Activated naive CD4-positive, alpha-beta T cell treated with anti-CD3 and anti-CD28 coated beads, Interleukin-2, amount 50 U/mL, for 16 hours (primary cell): ENCODE measurements around the gene ITPK1.

Experiments used
- DNase-seq: peaks from one replicate; pipeline ENCODE4 v3.0.0-alpha.2; 2020

The ITPK1 gene

DNA sequence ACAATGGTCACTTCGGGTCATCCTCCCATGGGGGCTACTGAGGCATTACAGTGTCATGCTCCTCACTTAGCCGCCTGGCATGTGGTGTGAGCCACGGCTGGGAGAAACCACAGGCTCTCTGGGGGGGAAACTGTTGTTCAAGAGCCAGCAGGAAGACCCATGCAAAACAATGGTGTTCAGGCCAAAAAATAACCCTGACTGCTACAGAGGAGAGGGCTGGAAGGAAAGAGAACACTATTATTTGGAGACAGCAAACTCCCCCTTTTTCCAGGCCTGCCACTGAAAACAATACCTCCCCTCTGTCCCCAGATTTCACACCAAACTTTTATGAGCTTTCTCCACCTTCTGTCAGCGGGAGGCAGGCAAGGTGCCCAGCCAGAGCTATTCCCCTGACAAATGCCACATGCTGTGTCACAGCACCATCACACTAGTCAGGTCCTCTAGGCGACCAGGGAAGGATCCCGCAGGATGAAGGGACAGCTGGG is 109.1 kb downstream of the ITPK1 start:
- no peak for DNase-seq

DNA sequence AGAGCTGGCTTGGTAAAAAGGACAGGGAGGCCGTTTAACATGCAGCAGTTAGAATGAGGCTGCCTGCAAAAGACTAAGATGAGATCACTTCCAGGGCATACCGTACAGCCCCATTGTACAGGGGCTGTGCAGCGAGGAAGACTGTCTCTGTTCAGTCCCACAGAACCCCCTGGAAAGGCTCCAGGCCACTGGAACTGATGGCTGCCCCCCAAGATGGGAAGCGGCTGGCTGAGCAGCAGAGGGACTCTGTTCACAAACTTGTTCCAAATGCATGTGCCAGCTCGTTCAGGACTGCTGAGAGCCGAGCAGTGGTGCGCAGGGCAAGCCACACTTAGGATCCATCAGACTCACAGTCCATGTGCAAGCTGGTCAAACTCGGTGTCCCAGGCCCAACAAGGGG is 109.9 kb downstream of the ITPK1 start:
- no peak for DNase-seq

GRCh38 chr14:93005135-93005813 is 110.5 kb downstream of the ITPK1 start:
- no peak for DNase-seq

DNA sequence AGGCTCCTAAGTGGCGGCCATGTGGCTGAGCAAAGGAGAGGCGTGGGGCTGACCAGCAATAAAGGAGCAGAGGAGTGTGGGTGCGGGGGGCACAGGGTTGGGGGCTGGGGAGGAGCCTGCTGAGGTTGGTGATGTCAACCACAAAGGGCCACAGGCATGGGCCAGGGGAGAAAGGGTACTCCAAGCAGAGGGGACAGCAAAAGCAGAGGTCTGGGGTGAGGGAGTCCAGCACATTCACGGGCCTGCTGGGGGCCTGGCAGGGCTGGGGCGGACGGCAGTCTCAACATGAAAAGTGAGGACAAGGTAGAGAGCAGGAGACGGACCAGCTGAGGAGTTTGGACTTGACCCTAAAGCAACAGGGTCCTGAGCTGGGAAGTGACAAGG is 111.0 kb downstream of the ITPK1 start:
- DNase-seq, result no peak

DNA sequence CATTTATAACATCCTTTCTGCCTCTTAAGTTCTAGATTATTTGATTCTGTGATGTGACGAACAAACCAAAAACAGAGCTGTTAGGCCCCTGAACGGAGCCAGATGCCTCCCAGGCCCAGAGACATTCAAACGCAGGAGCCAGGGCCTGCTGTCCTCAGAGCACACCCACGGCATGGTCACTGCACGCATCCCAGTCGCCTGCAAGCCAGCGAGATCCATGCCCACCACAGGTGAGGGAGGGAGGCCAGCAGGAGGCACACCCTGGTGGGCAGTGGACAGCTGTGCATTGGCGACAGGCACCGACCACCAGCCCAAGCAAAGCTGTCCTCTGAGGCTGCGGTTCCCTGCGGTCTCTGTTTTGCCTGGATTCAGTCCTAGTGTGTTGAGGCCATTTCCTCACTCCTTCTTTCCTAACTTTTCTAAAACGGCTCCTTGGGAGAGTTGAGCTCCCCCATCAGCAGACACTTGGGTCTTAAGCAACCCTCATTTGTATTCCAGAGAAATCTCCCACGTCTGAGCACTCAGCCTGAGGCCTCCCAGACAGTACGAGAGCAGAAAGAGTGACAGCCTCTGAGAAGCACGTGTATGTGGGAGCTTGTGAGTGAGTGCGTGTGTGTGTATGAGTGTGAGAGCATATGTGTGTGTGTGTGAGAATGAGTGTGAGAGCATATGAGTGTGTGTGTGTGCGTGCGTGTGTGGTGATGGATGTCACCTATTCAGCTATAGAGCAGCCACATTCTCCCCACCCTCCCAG is 111.6 kb downstream of the ITPK1 start:
- no peak for DNase-seq

DNA sequence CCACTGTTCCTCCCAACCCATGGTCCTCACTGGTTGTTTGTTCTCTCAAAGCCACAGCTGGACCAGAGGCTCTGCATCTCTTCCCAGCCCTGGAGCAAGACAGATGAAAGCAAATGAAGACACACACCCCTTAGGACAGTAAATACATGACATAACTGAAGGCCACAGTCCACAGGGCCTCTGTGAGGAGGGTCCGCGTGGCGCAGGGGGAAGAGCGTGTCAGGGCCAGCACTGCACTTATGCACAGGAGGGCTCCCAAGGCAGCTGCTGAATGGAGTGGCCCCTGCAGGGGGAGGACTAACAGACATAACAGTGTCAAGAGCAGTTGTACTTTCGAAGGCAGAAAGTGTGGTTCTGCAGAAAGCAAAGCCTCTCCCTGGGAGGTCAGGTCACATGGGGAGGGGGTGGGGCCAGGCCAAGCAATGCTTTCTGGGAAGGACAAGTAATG is 112.8 kb downstream of the ITPK1 start:
- no peak for DNase-seq

DNA sequence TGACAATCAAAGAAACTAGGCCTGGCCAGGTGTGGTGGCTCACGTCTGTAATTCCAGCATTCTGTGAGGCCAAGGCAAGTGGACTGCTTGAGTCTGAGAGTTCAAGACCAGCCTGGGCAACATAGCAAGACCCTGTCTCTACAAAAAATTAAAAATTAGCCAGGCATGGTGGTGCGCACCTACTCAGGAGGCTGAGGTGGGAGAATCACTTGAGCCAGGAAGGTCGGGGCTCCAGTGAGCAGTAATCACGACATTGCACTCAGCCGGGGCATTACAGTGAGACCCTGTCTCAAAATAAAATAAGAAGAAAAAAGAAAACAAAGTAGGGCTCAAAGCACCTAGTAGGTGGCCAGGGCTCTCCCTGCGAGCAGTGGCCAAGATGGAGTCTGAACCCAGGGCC is 113.7 kb downstream of the ITPK1 start:
- no peak for DNase-seq

DNA sequence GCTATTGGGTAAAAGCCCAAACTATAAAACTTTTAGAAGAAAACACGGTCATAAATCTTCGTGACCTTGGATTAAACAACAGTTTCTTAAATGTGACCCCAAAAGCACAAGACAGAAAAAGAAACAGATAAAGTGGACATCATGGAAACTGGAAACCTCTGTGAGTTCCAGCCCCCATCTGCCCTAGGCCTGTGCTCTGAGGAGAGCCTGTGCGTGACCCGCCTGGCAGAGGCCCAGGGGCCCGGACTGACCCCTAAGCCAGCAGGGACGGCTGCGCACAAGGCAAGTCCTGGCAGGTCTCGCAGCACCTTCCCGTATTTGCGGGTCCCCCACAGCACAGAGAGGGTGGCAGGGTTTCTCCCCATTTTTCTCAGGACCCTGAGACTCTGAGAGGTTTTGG is 116.8 kb downstream of the ITPK1 start:
- no peak for DNase-seq

DNA sequence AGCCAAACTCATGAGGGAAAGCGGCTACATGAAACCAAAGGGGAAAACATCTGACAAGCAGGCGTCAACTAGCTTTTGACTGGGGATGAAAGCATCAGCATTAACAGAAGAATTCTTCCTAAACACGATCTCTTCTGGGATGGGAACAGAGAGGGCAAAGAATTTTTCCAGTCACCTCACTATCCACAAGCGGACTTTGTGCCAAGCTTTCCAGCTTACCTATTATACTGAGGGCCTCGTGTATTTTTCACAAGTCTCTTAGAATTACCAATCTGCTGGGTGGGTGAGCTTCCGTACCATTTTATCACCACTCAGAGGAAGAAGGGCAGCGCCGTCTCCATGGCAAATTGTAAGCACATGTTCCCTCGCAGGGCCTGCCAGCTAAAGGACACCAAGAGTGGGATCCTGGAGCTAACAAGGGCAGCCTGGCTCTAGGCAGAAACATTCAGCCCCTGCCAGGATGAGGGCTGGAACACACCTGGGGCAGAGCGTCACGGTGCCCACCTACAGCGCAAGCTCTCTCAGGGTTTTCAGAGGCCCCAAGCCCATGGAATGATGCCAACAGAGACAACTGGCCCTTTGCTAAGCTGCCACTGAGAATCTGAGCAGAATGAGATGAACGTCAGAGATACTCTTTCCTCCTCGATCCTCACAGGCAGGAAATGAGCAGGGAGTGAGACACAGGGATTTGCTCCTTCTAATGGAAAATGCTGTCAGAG is 118.2 kb downstream of the ITPK1 start:
- no peak for DNase-seq

- DNase-seq, result no peak
These were observed 120.1 kb downstream of the ITPK1 start for GRCh38 chr14:92995620-92996019.

GRCh38 chr14:92994942-92995341 is 120.8 kb downstream of the ITPK1 start:
- DNase-seq, result no peak

DNA sequence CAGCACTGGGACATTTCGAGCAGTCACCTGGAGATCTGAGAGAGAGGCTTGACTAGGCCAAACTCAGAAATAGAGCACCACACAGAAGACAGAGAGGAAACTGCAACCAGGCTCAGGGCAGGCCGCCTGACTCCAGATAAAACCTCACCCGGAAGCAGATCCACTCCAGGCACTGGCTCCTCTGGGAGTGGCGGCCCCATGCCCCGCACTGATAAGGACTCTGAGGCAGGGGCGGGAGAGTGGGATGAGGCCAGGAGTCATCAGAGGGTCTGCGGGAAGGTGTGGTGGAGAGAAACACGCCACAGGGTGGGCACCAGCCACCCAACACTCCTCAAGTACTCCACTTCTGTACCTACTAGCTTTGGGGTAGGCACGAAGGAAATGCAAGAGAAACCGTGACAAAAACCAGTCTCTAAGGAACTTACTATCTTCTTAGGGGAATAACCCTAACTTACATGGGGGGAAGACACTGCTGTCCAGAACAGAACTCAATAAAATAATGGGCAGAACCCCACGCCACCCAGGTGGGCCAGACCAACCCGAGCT is 121.5 kb downstream of the ITPK1 start:
- DNase-seq, result no peak

DNA sequence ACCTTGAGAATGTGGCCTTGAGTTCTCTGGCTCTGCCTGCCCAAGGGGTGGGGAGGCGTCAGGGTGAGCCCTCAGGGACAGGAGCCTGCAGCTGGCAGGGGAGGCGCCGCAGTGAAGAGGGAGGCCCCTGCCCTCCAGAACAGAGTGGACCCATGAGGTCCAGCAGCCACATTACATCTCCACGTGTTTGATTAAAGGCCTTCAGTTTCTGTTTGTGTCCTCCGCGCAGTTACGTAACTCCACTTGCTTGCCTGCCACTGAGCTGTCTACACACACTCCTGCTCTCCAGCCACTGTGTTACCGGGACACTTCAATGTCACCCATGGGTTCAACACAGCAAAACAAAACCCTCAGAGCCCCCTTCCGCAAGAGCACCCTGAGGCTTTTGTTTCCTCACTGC is 122.4 kb downstream of the ITPK1 start:
- no peak for DNase-seq

- DNase-seq, result no peak
These were observed 124.2 kb downstream of the ITPK1 start for GRCh38 chr14:92991536-92991935.

GRCh38 chr14:92990456-92991430 is 125.0 kb downstream of the ITPK1 start:
- DNase-seq, result no peak

GRCh38 chr14:92988786-92989755 is 126.7 kb downstream of the ITPK1 start:
- DNase-seq, result no peak

GRCh38 chr14:92987713-92988510 is 127.8 kb downstream of the ITPK1 start:
- no peak for DNase-seq

- DNase-seq, result no peak
These were observed 128.6 kb downstream of the ITPK1 start for GRCh38 chr14:92987148-92987570.

DNA sequence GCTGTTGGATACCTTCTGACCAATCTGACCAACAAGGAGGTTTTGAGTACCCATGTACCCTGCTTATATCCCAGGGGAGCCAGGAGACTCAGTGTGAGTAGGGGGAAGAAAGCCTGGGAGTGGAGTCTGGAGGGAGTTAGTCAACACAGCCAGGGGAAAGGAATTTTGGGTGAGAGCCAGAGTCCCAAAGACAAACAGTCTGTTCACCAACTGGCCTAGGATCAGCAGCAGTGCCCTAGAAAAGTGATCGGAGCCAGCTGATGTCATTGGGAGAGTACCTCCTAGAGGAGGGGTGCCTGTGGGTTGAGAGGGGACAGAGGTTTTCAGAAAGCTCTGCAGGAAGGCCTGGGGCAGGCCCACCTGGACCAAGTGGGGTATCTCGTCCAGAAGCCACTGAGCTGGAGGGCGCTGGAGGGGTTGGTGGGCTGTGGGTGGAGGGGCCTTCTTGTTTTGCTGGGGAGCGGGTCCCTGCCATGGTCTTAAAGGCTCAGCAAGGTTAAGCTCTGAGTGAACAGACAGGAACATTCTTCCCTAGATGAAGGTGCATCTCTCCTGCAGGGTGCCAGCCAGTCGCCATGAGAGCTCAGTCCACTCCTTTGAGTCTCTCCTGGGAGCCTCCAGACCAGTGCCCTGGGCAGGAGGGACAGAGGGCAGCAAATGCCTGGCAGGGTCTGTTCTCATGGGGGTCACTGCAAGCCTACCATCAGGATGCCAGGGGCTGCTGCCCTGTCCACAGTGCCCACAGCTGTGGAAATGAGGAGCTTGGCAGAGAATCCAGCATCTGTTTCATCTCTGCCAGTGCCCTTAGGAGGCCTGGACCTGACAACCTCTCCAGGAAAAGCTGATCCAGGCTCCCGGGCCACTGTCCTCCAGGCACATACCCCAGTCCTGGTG is 129.2 kb downstream of the ITPK1 start:
- DNase-seq, result no peak
